ENCODE results near the gene TIMM17B.

Gene TIMM17B

GRCh38 chrX:48918643-48919340, 21.2 kb upstream of the TIMM17B start, which contains the start of gene PIM2:
Gene PIM2 (minus strand): TSS chrX:48919024. CDS start chrX:48918834, 190 bp downstream.
- peak; percentile 93 for DNase-seq (ENCODE audit: low read depth)

- DNase-seq (ENCODE audit: low read depth) = no peak
Observed at GRCh38 chrX:48918301-48918642, 20.7 kb upstream of the TIMM17B start.

GRCh38 chrX:48917139-48918001, 19.8 kb upstream of the TIMM17B start:
- peak; percentile 89 for DNase-seq (ENCODE audit: low read depth)

GRCh38 chrX:48914593-48915493, 17.3 kb upstream of the TIMM17B start:
- DNase-seq (ENCODE audit: low read depth) = no peak

DNA sequence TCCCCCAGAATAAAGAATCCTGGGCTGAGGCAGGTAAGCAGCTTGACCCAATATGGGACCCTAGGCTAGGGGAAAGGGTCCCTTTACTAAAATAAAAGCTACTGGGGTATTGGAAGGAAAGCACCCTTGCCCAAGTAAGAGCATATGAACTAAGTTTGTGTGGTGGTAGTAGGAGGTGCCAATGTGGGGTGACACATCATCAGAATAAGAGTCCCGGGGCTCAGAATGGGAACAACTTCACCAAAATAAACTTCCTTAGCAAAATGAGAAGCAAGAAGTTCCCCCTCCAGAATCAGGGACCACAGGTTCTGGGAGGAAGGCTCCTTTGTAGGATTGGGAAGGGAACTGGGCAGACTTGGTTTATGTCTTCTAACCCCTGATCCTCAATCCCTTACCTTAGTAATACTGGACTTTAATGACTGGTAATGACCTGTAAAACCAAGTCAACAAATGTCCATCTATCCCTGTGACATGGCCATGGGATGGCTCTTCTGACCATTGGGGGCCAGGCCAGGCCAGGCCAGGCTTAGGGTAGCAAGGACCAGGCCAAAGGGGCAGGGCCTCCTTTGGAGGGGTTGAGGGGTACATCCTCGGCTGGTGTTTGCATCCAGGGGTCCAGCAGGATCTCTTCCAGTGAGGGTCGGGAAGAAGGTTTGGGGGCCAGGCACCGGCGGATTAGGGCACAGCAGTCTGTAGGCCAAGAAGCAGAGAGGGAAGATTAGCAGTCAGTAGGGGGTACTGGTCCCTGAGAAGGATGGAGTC, 16.2 kb upstream of the TIMM17B start:
- DNase-seq (ENCODE audit: low read depth) = no peak

DNA sequence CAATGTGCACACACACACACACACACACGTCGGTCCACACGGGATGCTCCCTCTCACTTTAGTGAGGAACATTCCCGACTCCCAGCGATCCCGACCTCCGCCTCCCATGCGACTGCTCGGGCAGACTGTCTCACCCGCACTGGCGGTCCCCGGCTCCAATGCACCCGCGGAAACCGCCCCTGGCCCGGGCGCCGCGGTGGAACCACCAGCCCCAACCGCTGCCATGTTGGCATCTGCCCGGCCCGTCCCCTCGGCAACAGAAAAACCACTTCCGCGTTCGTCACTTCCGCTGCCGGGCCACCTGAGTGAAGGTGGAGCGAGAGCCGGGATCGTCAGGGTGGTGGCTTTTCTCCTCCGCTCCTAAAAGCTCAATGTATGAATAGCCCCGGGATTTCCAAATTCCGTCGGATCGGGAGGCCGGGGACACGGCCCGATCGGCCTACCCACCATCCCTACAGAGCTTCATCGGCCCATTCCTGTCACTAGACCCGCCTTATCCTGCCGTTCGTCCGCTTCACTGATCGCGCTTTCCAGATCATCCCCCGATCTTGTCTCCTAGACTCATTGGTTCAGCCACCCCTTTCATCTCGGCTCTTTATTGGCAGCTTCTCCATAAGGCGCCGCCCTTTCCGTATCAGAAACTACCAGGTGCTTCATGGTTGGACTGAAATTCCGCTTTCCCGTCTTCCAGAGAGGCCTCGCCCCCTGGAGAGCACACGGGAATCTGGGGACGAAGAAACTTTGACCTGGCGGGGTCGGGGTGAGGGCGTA, 14.0 kb upstream of the TIMM17B start, which contains the start of gene SLC35A2:
Gene SLC35A2, minus strand, starts transcription at position 235 of the 771 bp plus-strand sequence. Its CDS starts 10 bp downstream, at position 225.
- peak; percentile 74 for DNase-seq (ENCODE audit: low read depth)

GRCh38 chrX:48910926-48911411, 13.4 kb upstream of the TIMM17B start:
- DNase-seq (ENCODE audit: low read depth) = peak; percentile 24

DNA sequence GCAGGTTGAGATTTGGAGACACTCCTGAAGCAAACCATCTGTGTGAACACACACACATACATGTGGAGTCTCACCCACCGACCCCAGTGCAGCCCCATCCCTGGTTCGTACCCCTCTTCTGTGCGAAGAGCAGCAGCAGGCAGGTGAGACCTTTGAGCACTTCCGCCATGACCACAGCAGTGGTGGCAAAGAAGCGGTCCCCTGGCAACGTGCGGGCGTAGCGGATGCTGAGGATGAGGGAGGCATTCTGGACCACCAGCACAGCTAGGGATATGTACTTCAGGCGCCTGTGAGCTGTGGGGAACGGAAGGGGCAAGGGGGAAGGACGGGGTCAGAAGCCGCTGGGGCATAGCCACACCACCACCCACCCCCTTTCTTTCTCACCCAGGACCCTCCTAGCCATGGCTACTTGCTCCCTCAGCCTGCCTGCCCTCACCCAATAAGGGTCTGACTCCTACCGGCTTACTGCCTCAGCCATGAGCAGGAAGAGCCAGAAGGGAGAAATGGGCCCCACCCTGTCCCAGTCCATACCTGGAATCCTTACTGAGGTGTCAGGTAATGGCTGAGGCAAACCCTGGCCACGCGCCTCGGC, 12.2 kb upstream of the TIMM17B start:
- no peak for DNase-seq (ENCODE audit: low read depth)

DNA sequence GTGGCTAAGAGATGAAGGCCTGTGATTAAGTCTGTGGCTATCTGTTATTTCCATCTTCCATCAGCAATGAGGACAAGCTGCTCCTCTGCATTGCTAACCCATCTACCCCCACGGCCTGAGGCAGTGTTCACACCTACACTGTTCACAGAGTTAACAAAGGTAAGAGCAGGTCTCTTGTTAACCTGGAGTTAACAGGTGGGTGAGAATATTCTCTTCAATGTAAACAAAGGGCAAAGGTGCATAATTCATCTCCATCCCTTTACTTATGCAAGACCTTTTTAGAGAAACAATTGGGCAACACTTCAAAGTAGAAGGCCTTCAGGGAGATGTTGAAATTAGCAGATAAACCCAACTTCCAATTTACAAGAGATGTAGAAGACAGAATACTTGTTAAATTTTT, 11.0 kb upstream of the TIMM17B start:
- no peak for DNase-seq (ENCODE audit: low read depth)

GRCh38 chrX:48905090-48905790, 7.7 kb upstream of the TIMM17B start:
- DNase-seq (ENCODE audit: low read depth) = no peak

GRCh38 chrX:48904626-48905025, 7.1 kb upstream of the TIMM17B start:
- no peak for DNase-seq (ENCODE audit: low read depth)

DNA sequence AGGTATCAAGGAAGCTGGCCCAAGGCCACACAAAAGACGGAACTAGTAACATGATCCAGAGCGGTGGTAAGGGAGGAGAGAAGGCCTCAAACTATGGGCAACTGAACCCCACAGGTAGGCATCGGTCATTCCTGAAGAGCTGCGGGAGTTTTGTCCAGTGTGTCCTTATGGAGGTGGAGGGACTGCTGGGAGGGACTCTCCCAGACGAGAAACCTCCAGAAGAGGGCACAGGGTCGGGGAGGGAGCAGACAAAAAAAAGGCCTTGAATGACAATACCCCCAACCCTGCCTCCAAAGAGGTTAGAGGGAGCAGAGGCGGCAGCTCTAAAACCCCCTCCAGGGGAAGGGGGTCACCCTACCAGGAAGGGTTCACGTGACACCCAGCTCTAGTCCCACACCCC, 6.6 kb upstream of the TIMM17B start:
- DNase-seq (ENCODE audit: low read depth) = no peak

- DNase-seq (ENCODE audit: low read depth) = no peak
Observed at GRCh38 chrX:48903290-48903689, 5.7 kb upstream of the TIMM17B start.

- no peak for DNase-seq (ENCODE audit: low read depth)
Observed at GRCh38 chrX:48902776-48903175, 5.2 kb upstream of the TIMM17B start.

- DNase-seq (ENCODE audit: low read depth) = no peak
Observed at GRCh38 chrX:48902135-48902534, 4.6 kb upstream of the TIMM17B start.

GRCh38 chrX:48901069-48901468, 3.5 kb upstream of the TIMM17B start:
- DNase-seq (ENCODE audit: low read depth) = no peak

DNA sequence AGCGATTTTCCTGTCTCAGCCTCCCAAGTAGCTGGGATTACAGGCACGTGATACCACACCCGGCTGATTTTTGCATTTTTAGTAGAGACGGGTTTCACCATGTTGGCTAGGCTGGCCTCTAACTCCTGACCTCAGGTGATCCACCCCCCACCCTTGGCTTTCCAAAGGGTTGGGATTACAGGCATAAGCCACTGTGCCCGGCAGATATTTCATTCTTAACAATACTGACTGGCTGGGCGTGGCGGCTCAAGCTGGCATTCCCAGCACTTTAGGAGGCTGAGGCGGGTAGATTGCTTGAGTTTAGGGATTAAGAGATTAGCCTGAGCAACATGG, 1.5 kb upstream of the TIMM17B start:
- no peak for DNase-seq (ENCODE audit: low read depth)

DNA sequence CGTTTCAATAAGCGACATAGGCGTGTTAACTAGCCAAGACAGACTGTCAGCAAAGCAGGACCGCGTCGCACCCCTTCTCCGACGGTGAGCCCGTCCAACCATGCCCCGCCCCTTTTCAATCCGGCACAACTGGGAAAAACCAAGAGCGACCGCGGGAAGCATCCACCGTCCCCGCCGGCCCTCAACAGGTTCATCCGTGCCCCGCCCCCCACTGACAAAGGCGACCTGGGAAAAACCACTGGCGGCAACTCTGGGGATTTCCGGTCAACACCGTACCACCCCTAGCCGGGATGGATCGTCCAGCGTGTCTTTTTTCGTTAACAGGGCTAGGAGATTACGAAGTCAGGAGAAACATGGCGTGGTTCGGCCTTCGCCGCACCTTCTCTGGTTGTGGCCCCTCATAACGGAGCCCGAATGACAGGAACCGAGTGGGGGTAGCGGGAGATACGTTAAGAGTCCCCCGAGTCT, 377 bp downstream of the TIMM17B start:
- DNase-seq (ENCODE audit: low read depth) = peak; percentile 86

DNA sequence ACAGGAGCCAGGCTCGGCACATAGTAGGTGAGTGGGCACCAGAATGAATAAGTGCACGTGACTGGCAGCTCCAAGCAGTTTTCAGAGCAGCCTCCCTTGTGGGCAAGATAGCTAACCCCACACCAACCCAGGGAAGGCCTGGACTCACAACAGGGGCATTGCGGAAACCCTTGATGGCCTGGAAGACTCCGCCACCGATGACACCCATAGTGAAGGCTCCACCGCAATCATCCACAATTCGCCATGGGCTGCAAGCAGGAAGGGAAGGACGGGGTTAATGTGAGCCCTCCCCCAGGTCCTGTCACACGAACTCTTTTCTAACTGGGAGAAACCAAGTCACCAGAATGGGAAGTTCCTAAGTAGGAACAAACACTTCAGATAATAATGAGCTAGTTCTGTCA, 957 bp downstream of the TIMM17B start:
- peak; percentile 18 for DNase-seq (ENCODE audit: low read depth)
